Measurements from ENCODE around the gene SHISA7.
A peak's percentile ranks its signal among the peaks of the same experiment; 100 is the strongest.

The SHISA7 gene

DNA sequence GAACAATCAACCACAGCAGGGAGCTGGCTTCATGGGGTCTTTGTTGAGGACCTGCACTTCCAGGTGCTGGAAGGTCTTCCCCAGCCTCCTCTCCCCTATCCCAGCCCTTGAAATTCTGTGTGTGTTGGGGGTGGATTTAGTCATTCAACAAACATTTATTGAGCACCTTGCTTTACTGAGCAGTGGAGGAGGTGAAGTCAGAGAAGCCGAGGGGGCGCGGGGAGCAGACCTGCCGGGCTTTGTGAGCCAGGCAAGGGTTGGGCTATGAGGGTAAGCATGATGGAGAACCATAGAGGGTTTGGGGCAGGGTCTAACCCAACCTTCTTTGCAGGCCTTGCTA lies 24.9 kb upstream of the SHISA7 start:
- Histone ChIP-seq H3K36me3 (ENCODE audit: insufficient read depth) (no peaks in the 10 kb centered on the region), H2AFZ (ENCODE audit: low read depth) (no peak overlapping the region; the same call in 1 of the 2 replicates), H3K9ac (no peak overlapping the region)

DNA sequence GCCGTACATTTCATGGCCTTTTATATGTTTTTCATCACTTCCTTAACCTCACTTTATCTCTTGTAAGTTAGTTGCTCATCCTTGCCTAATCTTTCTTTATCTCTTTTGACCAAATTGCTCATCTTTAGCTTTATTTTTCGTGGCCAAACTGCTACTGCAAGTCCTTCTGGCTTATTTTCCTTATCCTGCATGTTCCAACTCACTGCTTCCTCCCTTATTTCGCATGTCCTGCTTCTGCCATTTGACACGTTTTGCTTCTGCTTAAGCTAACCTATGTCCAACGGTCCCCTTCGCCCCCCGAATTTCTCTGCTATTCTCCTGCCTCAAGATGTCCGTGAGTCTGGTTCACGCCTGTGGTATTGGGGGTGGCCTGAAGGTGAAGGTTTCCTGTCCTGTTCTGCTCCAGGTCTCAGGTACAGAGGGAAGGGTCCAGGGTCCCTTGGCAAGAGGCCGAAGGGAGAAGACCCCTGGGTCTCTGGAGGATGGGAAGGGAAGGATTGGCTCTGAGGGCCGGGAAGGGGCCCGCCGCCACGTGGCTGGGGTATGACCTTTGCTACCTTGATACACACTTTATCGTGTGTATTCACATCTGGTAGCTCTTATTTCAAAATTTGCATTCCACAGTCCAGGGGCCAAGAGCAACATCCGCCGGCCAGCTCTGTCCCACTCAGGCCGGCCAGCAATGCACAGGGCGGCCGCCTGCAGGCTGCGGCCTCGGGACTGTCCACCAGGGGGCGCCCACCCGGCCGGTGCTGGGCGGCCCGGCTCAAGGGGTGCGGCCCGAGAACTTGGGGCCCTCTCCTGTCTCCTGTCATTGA lies 24.3 kb upstream of the SHISA7 start:
- Histone ChIP-seq H4K20me1 (ENCODE audit: insufficient read depth) (no peaks in the 10 kb centered on the region), H3K27ac (no peak overlapping the region), H3K36me3 (ENCODE audit: insufficient read depth) (no peaks in the 10 kb centered on the region), H3K4me1 (ENCODE audit: low read depth, poor library complexity, severe bottlenecking) (peaks cover under 1% of the 10 kb centered on the region), H3K9ac (no peak overlapping the region), H3K27me3 (ENCODE audit: insufficient read depth, low read depth) (peaks cover 46% of the 10 kb centered on the region), H3K4me3 (IDR thresholded peaks at IDR 0.05; ENCODE audit: insufficient read depth, low read depth, low read length) (no peak overlapping the region), H3K79me2 (ENCODE audit: insufficient read depth, low read depth) (no peaks in the 10 kb centered on the region), H3K4me2 (no peak overlapping the region), H2AFZ (ENCODE audit: low read depth) (no peak overlapping the region; the same call in 1 of the 2 replicates)
- TF ChIP-seq, protein P1, sequence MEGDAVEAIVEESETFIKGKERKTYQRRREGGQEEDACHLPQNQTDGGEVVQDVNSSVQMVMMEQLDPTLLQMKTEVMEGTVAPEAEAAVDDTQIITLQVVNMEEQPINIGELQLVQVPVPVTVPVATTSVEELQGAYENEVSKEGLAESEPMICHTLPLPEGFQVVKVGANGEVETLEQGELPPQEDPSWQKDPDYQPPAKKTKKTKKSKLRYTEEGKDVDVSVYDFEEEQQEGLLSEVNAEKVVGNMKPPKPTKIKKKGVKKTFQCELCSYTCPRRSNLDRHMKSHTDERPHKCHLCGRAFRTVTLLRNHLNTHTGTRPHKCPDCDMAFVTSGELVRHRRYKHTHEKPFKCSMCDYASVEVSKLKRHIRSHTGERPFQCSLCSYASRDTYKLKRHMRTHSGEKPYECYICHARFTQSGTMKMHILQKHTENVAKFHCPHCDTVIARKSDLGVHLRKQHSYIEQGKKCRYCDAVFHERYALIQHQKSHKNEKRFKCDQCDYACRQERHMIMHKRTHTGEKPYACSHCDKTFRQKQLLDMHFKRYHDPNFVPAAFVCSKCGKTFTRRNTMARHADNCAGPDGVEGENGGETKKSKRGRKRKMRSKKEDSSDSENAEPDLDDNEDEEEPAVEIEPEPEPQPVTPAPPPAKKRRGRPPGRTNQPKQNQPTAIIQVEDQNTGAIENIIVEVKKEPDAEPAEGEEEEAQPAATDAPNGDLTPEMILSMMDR (conservative IDR thresholded peaks at IDR 0.05; ENCODE audit: low read depth, low read length) = peak; percentile 96

More for the DNA sequence above, 24.9 kb upstream of the SHISA7 start:
- Histone ChIP-seq H3K27ac (no peak overlapping the region), H3K4me2 (no peak overlapping the region), H3K4me1 (ENCODE audit: low read depth, poor library complexity, severe bottlenecking) (no peaks in the 10 kb centered on the region), H4K20me1 (ENCODE audit: insufficient read depth) (no peaks in the 10 kb centered on the region), H3K27me3 (ENCODE audit: insufficient read depth, low read depth) (peaks cover 46% of the 10 kb centered on the region), H3K79me2 (ENCODE audit: insufficient read depth, low read depth) (no peaks in the 10 kb centered on the region), H3K4me3 (IDR thresholded peaks at IDR 0.05; ENCODE audit: insufficient read depth, low read depth, low read length) (no peak overlapping the region)
- TF ChIP-seq, protein P1 (conservative IDR thresholded peaks at IDR 0.05; ENCODE audit: low read depth, low read length) = peak; percentile 61; the same call in 1 of the 2 replicates

DNA sequence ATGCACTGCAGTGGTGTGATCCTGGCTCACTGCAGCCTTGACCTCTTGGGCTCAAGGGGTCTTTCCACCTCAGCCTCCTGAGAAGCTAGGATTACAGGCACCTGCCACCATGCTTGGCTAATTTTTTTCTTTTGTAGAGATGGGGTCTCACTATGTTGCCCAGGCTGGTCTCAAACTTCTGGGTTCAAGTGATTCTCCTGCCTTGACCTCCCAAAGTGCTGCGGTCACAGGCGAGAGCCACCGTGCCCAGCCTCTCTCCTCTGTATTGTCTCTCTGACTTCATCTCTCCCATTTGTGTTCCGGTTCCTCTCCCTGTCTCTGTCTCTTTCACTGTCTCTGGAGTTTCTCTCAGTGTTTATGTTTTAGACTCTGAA lies 23.1 kb upstream of the SHISA7 start:
- no peak overlapping the region for H3K9ac ChIP-seq
- H3K4me1 ChIP-seq (ENCODE audit: low read depth, poor library complexity, severe bottlenecking) = peaks cover 5% of the 10 kb centered on the region
- H3K79me2 ChIP-seq (ENCODE audit: insufficient read depth, low read depth) = no peaks in the 10 kb centered on the region
- TF ChIP-seq, protein P1 (conservative IDR thresholded peaks at IDR 0.05; ENCODE audit: low read depth, low read length) = no peak
- no peak overlapping the region for H2AFZ ChIP-seq (ENCODE audit: low read depth)
- H3K36me3 ChIP-seq (ENCODE audit: insufficient read depth) = no peaks in the 10 kb centered on the region
- H3K4me3 ChIP-seq (IDR thresholded peaks at IDR 0.05; ENCODE audit: insufficient read depth, low read depth, low read length) = no peak overlapping the region
- H3K4me2 ChIP-seq = no peak overlapping the region
- no peaks in the 10 kb centered on the region for H4K20me1 ChIP-seq (ENCODE audit: insufficient read depth)
- H3K27me3 ChIP-seq (ENCODE audit: insufficient read depth, low read depth) = peaks cover 43% of the 10 kb centered on the region
- H3K27ac ChIP-seq = no peak overlapping the region

DNA sequence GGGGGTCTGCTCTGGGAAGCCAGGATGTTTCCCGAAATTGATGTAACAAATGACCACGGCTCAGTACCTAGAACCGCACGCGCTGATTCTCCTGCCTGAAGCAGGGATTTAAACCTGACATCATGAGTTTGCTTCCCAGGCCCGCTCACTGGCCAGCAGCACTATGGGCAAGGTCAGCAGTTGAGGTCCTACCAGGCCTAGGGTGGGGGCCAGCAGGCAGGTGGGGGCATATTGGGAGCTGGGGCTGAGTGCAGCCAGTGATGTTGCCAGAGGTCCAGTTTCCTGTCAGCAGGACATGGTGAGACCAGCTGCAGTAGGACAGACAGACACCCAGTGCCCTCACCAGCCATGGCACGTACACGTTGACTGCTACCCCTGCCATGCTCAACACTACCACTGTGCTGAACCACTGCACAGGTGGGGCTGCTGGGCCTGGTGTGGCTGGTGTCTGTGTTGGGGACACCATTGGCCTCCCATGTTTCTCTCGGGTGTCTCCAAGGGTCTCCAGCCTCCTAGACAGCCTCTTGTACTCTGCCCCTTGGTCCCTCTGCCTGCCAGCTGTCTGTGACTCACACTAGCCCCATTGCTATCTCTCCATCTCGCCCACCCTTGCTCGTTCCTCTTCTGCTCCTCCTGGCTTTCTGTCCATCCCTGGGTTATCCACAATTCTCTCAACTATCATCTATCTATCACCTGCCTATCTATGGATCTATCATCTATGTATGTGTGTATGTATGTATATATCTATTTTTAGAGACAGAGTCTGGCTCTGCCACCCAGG lies 22.6 kb upstream of the SHISA7 start:
- H3K4me2 ChIP-seq = no peak overlapping the region
- TF ChIP-seq, protein P1 (conservative IDR thresholded peaks at IDR 0.05; ENCODE audit: low read depth, low read length) = no peak
- H3K27me3 ChIP-seq (ENCODE audit: insufficient read depth, low read depth) = peaks cover 38% of the 10 kb centered on the region
- no peak overlapping the region for H2AFZ ChIP-seq (ENCODE audit: low read depth)
- no peaks in the 10 kb centered on the region for H4K20me1 ChIP-seq (ENCODE audit: insufficient read depth)
- H3K27ac ChIP-seq = no peak overlapping the region
- H3K4me3 ChIP-seq (IDR thresholded peaks at IDR 0.05; ENCODE audit: insufficient read depth, low read depth, low read length) = no peak overlapping the region
- no peaks in the 10 kb centered on the region for H3K36me3 ChIP-seq (ENCODE audit: insufficient read depth)
- peaks cover 8% of the 10 kb centered on the region for H3K4me1 ChIP-seq (ENCODE audit: low read depth, poor library complexity, severe bottlenecking)
- H3K9ac ChIP-seq = no peak overlapping the region
- no peaks in the 10 kb centered on the region for H3K79me2 ChIP-seq (ENCODE audit: insufficient read depth, low read depth)
